HepG2 (cell line): Measurements from ENCODE around the gene WDR91. TPM values are rescaled to one million over a fixed set of nuclear protein-coding genes. Genes with fewer than 3 reads are reported as not detected.

Experiments
- ATAC-seq: fragments of 200-7000 bp; cut with Tn5 transposase; 3 replicates; pipeline ENCODE4 v1.9.1; 2020; ENCODE audit warnings: mild to moderate bottlenecking, moderate library complexity
- BruUV-seq: library from RNA; stranded (reverse); fragments of 400-500 nt; replicated peaks from 2 replicates; lab custom pipeline; 2021; lab: Mats Ljungman, UMichigan
- CTCF ChIA-PET: fragments of 300-600 bp; formaldehyde crosslinking; extraction: SDS; loops from one replicate; lab custom pipeline; 2021; ENCODE audit warnings: low total read pairs, inconsistent platforms, low intra/inter-chr PET ratio; lab: Yijun Ruan, JAX
- POLR2A ChIA-PET: fragments of 350-600 bp; sonication (Branson Sonifier 250); formaldehyde crosslinking; loops from one replicate; lab custom pipeline; 2020; ENCODE audit warnings: antibody characterized with exemption, inconsistent platforms; lab: Yijun Ruan, JAX
- DNase-seq: peaks from one replicate; pipeline ENCODE4 v3.0.0-alpha.2; 2015; ENCODE audit warnings: low spot score
- FAIRE-seq: peaks from 3 replicates; lab custom pipeline; 2011; peaks lifted over from hg19 to GRCh38; lab: Jason Lieb, UNC
- H2AFZ ChIP-seq: one replicate; pipeline ENCODE4 v1.6.1; 2011; ENCODE audit warnings: low read length, inconsistent platforms
- H3K27ac ChIP-seq: fragments of 300-600 bp; 3 replicates; pipeline ENCODE4 v1.8.0; 2011; ENCODE audit warnings: mixed run types, mild to moderate bottlenecking, mixed read lengths, low read length, inconsistent platforms; ENCODE audit not compliant: insufficient read depth; ENCODE audit errors: extremely low read length
- H3K27me3 ChIP-seq, 2 experiments: fragments of 200-600 bp in 1 of 2; 2 replicates in 1 of 2; 3 replicates in 1 of 2; pipeline versions ENCODE4 v1.6.0 to v1.8.0; 2011; ENCODE audit warnings: low read length in 2 of 2, mild to moderate bottlenecking in 2 of 2, moderate library complexity in 2 of 2, inconsistent platforms in 1 of 2; ENCODE audit not compliant: insufficient read depth in 2 of 2, control insufficient read depth in 1 of 2
- H3K36me3 ChIP-seq, 2 experiments: fragments of 200-600 bp in 1 of 2; replicated peaks in 1 of 2; 2 replicates in 1 of 2; 3 replicates in 1 of 2; pipeline versions ENCODE4 v1.5.1 to v1.8.0; 2011; ENCODE audit warnings: low read length in 2 of 2, inconsistent platforms in 1 of 2; ENCODE audit not compliant: insufficient read depth in 2 of 2, control insufficient read depth in 1 of 2
- H3K4me1 ChIP-seq: 2 replicates; pipeline ENCODE4 v1.5.1; 2012; ENCODE audit warnings: low read length, inconsistent platforms; ENCODE audit not compliant: insufficient read depth
- H3K4me2 ChIP-seq: 2 replicates; pipeline ENCODE4 v1.6.0; 2011; ENCODE audit warnings: low read depth, low read length, inconsistent platforms
- H3K4me3 ChIP-seq, 3 experiments: fragments of 200-600 bp in 1 of 3; sonication (generic), shearing (Covaris generic) in 1 of 3; replicated peaks in 1 of 3; 2 replicates each; pipeline ENCODE4 v1.5.1; 2011 to 2016; ENCODE audit warnings: low read length in 3 of 3, inconsistent platforms in 2 of 3, low read depth in 2 of 3, mild to moderate bottlenecking in 2 of 3, control low read depth in 1 of 3, mixed read lengths in 1 of 3; ENCODE audit not compliant: insufficient read depth in 1 of 3
- H3K79me2 ChIP-seq: one replicate; pipeline ENCODE4 v1.6.1; 2011; ENCODE audit warnings: low read length, inconsistent platforms; ENCODE audit not compliant: insufficient read depth
- H3K9ac ChIP-seq: 2 replicates; pipeline ENCODE4 v1.6.0; 2011; ENCODE audit warnings: mild to moderate bottlenecking, low read depth, low read length, inconsistent platforms; ENCODE audit not compliant: insufficient read depth
- H3K9me3 ChIP-seq: 2 replicates; pipeline ENCODE4 v1.5.1; 2012; ENCODE audit warnings: mild to moderate bottlenecking, low read length
- H4K20me1 ChIP-seq: 2 replicates; pipeline ENCODE4 v1.6.0; 2011; ENCODE audit warnings: inconsistent platforms, mild to moderate bottlenecking, low read length, moderate library complexity; ENCODE audit not compliant: insufficient read depth
- AHDC1 ChIP-seq: sonication (generic); formaldehyde crosslinking; IDR thresholded peaks from 2 replicates; pipeline ENCODE4 v1.5.1; 2020; ENCODE audit warnings: mild to moderate bottlenecking, missing genetic modification reagents, borderline replicate concordance
- ARHGAP35 ChIP-seq: sonication (generic); formaldehyde crosslinking; IDR thresholded peaks from 2 replicates; pipeline ENCODE4 v1.9.0; 2022; ENCODE audit warnings: mild to moderate bottlenecking, inconsistent platforms, moderate library complexity, missing genetic modification reagents, borderline replicate concordance
- CTCF ChIP-seq: sonication (generic); formaldehyde crosslinking; IDR thresholded peaks from 2 replicates; pipeline ENCODE4 v1.5.0; 2020; ENCODE audit warnings: mild to moderate bottlenecking, missing genetic modification reagents, moderate library complexity
- MED8 ChIP-seq: sonication (generic); formaldehyde crosslinking; IDR thresholded peaks from 2 replicates; pipeline ENCODE4 v1.8.1; 2023; ENCODE audit warnings: mild to moderate bottlenecking, missing genetic modification reagents; ENCODE audit not compliant: insufficient replicate concordance
- NR2F1 ChIP-seq, 2 experiments: fragments of 450-650 bp in 1 of 2; formaldehyde crosslinking in 1 of 2; IDR thresholded peaks; 2 replicates each; pipeline versions ENCODE4 v1.5.0 to v1.6.1; 2016 to 2020; ENCODE audit warnings: mild to moderate bottlenecking in 1 of 2, missing compliant biosample characterization in 1 of 2, missing genetic modification reagents in 1 of 2, moderate library complexity in 1 of 2
- NR2F6 ChIP-seq, 2 experiments: IDR thresholded peaks; 2 replicates each; pipeline ENCODE4 v1.6.1; 2016; ENCODE audit warnings: antibody characterized with exemption in 1 of 2, mild to moderate bottlenecking in 1 of 2
- PATZ1 ChIP-seq: sonication (generic); formaldehyde crosslinking; IDR thresholded peaks from 2 replicates; pipeline ENCODE4 v1.4.0; 2020; ENCODE audit warnings: missing genetic modification reagents
- RARA ChIP-seq: IDR thresholded peaks from 2 replicates; pipeline ENCODE4 v1.6.1; 2016; ENCODE audit warnings: missing genetic modification reagents, missing compliant biosample characterization
- ZBTB33 ChIP-seq: sonication (generic); formaldehyde crosslinking; IDR thresholded peaks from 2 replicates; pipeline ENCODE4 v1.4.0; 2020; ENCODE audit warnings: missing genetic modification reagents
- in situ Hi-C: cut with HindIII; loops from 2 replicates; pipeline ENCODE4 v1.10.0; 2017; ENCODE audit warnings: low pct_unique_long_range_greater_than_20kb; ENCODE audit not compliant: extremely low pct_ligation_motif_present
- intact Hi-C: fragments of 100-400 bp; cut with micrococcal nuclease; formaldehyde crosslinking; loops from one replicate; pipeline ENCODE4 v1.10.0; 2022; ENCODE audit not compliant: unreplicated experiment
- polyA plus RNA-seq, 8 experiments: library from polyadenylated mRNA; depleted of rRNA in 3 of 8; stranded (reverse) in 7 of 8; unstranded in 1 of 8; fragments of >200 nt; fragmentation: Illumina TruSeq in 4 of 8; extraction: Trizol in 4 of 8; gene quantifications; 2 replicates each; pipeline versions ENCODE4 v1.2.1 to v1.2.3, GENCODE V29; 2011 to 2016; ENCODE audit warnings: low read depth in 4 of 8, missing spikeins in 1 of 8, mixed read lengths in 1 of 8; ENCODE audit not compliant: insufficient read depth in 1 of 8
- total RNA-seq, 5 experiments: library from RNA; depleted of rRNA; stranded (reverse); fragments of >200 nt; fragmentation: Illumina TruSeq; extraction: Trizol; gene quantifications; 2 replicates each; pipeline ENCODE4 v1.2.3, GENCODE V29; 2016; ENCODE audit warnings: low read depth in 1 of 5

WDR91 gene
- total and polyA plus RNA-seq, 2 of the 13 experiments (the other 11 are each of a cell fraction or from before 2014, with no cell fraction given), result 11.6 to 12.1 TPM

- ChIA-PET POLR2A (interaction anchor here (1.3 kb wide), 1 partner anchor 22 kb away, joined by 3 read pairs; no protein-coding TSS in a partner anchor), CTCF (no interaction called here)
- H3K9ac ChIP-seq, result no peak overlapping the region
- H3K4me2 ChIP-seq, result peak overlapping the region; percentile 9; the same call in 1 of the 2 replicates
- ATAC-seq (peak; percentile 83), FAIRE-seq (no peak), DNase-seq (no peak)
- peaks cover 31% of the 10 kb centered on the region for H3K4me1 ChIP-seq
- no peaks in the 10 kb centered on the region for H3K27me3 ChIP-seq
- no peak overlapping the region for H3K27ac ChIP-seq
- no peak overlapping the region for H2AFZ ChIP-seq
- no peaks in the 10 kb centered on the region for H3K36me3 ChIP-seq
- H3K79me2 ChIP-seq, result no peaks in the 10 kb centered on the region
- no TSS peak for BruUV-seq
- no peaks in the 10 kb centered on the region for H3K9me3 ChIP-seq
- intact Hi-C loops, result no loop called here
- no peaks in the 10 kb centered on the region for H4K20me1 ChIP-seq
- no peak for TF ChIP-seq ARHGAP35
- no peak for TF ChIP-seq NR2F6 (IDR thresholded peaks at IDR 0.05)
- TF ChIP-seq NR2F6 (CRISPR knock-in tag; IDR thresholded peaks at IDR 0.05), result peak; percentile 81
- no peak for TF ChIP-seq AHDC1 (CRISPR knock-in tag)
- 0 out of 4 replicates have a peak, but pooled peaks of 1 of the 2 experiments have one; percentile 26 for TF ChIP-seq NR2F1 (CRISPR knock-in tag; IDR thresholded peaks at IDR 0.05)
- TF ChIP-seq CTCF (CRISPR knock-in tag), result peak; percentile 24; the same call in 1 of the 2 replicates
- no peak for TF ChIP-seq ZBTB33
- 0 out of 2 replicates have a peak, but pooled peaks have one; percentile 26 for TF ChIP-seq RARA (CRISPR knock-in tag)
- TF ChIP-seq PATZ1 (CRISPR knock-in tag), result peak; percentile 66
- TF ChIP-seq MED8 (CRISPR knock-in tag), result no peak
- H3K4me3 ChIP-seq, result no peak overlapping the region
- in situ Hi-C loops, result no loop called here
Observed at GRCh38 chr7:135231686-135232085, 20.4 kb upstream of the WDR91 start.
